HepG2 (cell line): Measurements from ENCODE around the gene NR5A2. TPM values are rescaled to one million over a fixed set of nuclear protein-coding genes. Genes with fewer than 3 reads are reported as not detected.

Experiments used
- ATAC-seq: fragments of 200-7000 bp; cut with Tn5 transposase; 3 replicates; pipeline ENCODE4 v1.9.1; 2020; ENCODE audit warnings: mild to moderate bottlenecking, moderate library complexity
- BruUV-seq: library from RNA; stranded (reverse); fragments of 400-500 nt; replicated peaks from 2 replicates; lab custom pipeline; 2021; lab: Mats Ljungman, UMichigan
- CTCF ChIA-PET: fragments of 300-600 bp; formaldehyde crosslinking; extraction: SDS; loops from one replicate; lab custom pipeline; 2021; ENCODE audit warnings: low total read pairs, inconsistent platforms, low intra/inter-chr PET ratio; lab: Yijun Ruan, JAX
- POLR2A ChIA-PET: fragments of 350-600 bp; sonication (Branson Sonifier 250); formaldehyde crosslinking; loops from one replicate; lab custom pipeline; 2020; ENCODE audit warnings: antibody characterized with exemption, inconsistent platforms; lab: Yijun Ruan, JAX
- DNase-seq: peaks from one replicate; pipeline ENCODE4 v3.0.0-alpha.2; 2015; ENCODE audit warnings: low spot score
- FAIRE-seq: peaks from 3 replicates; lab custom pipeline; 2011; peaks lifted over from hg19 to GRCh38; lab: Jason Lieb, UNC
- H2AFZ ChIP-seq: one replicate; pipeline ENCODE4 v1.6.1; 2011; ENCODE audit warnings: low read length, inconsistent platforms
- H3K27ac ChIP-seq: fragments of 300-600 bp; 3 replicates; pipeline ENCODE4 v1.8.0; 2011; ENCODE audit warnings: mixed run types, mild to moderate bottlenecking, mixed read lengths, low read length, inconsistent platforms; ENCODE audit not compliant: insufficient read depth; ENCODE audit errors: extremely low read length
- H3K27me3 ChIP-seq, 2 experiments: fragments of 200-600 bp in 1 of 2; 2 replicates in 1 of 2; 3 replicates in 1 of 2; pipeline versions ENCODE4 v1.6.0 to v1.8.0; 2011; ENCODE audit warnings: low read length in 2 of 2, mild to moderate bottlenecking in 2 of 2, moderate library complexity in 2 of 2, inconsistent platforms in 1 of 2; ENCODE audit not compliant: insufficient read depth in 2 of 2, control insufficient read depth in 1 of 2
- H3K36me3 ChIP-seq, 2 experiments: fragments of 200-600 bp in 1 of 2; replicated peaks in 1 of 2; 2 replicates in 1 of 2; 3 replicates in 1 of 2; pipeline versions ENCODE4 v1.5.1 to v1.8.0; 2011; ENCODE audit warnings: low read length in 2 of 2, inconsistent platforms in 1 of 2; ENCODE audit not compliant: insufficient read depth in 2 of 2, control insufficient read depth in 1 of 2
- H3K4me1 ChIP-seq: 2 replicates; pipeline ENCODE4 v1.5.1; 2012; ENCODE audit warnings: low read length, inconsistent platforms; ENCODE audit not compliant: insufficient read depth
- H3K4me2 ChIP-seq: 2 replicates; pipeline ENCODE4 v1.6.0; 2011; ENCODE audit warnings: low read depth, low read length, inconsistent platforms
- H3K4me3 ChIP-seq, 3 experiments: fragments of 200-600 bp in 1 of 3; sonication (generic), shearing (Covaris generic) in 1 of 3; replicated peaks in 1 of 3; 2 replicates each; pipeline ENCODE4 v1.5.1; 2011 to 2016; ENCODE audit warnings: low read length in 3 of 3, inconsistent platforms in 2 of 3, low read depth in 2 of 3, mild to moderate bottlenecking in 2 of 3, control low read depth in 1 of 3, mixed read lengths in 1 of 3; ENCODE audit not compliant: insufficient read depth in 1 of 3
- H3K79me2 ChIP-seq: one replicate; pipeline ENCODE4 v1.6.1; 2011; ENCODE audit warnings: low read length, inconsistent platforms; ENCODE audit not compliant: insufficient read depth
- H3K9ac ChIP-seq: 2 replicates; pipeline ENCODE4 v1.6.0; 2011; ENCODE audit warnings: mild to moderate bottlenecking, low read depth, low read length, inconsistent platforms; ENCODE audit not compliant: insufficient read depth
- H3K9me3 ChIP-seq: 2 replicates; pipeline ENCODE4 v1.5.1; 2012; ENCODE audit warnings: mild to moderate bottlenecking, low read length
- H4K20me1 ChIP-seq: 2 replicates; pipeline ENCODE4 v1.6.0; 2011; ENCODE audit warnings: inconsistent platforms, mild to moderate bottlenecking, low read length, moderate library complexity; ENCODE audit not compliant: insufficient read depth
- DDIT3 ChIP-seq: sonication (generic); formaldehyde crosslinking; IDR thresholded peaks from 2 replicates; pipeline ENCODE4 v1.4.0; 2020; ENCODE audit warnings: mild to moderate bottlenecking, missing genetic modification reagents
- FOXC1 ChIP-seq: sonication (generic); formaldehyde crosslinking; IDR thresholded peaks from 2 replicates; pipeline ENCODE4 v1.8.0; 2022; ENCODE audit warnings: mild to moderate bottlenecking, missing genetic modification reagents, borderline replicate concordance
- RBM39 ChIP-seq: fragments of 200-400 bp; formaldehyde crosslinking; IDR thresholded peaks from one replicate; pipeline ENCODE4 v1.6.1; 2018; ENCODE audit warnings: antibody characterized with exemption, mild to moderate bottlenecking, low read depth, low read length; ENCODE audit not compliant: poor library complexity, severe bottlenecking
- ZBTB40 ChIP-seq, 2 experiments: fragments of 450-650 bp in 1 of 2; sonication (generic) in 1 of 2; formaldehyde crosslinking in 1 of 2; IDR thresholded peaks; 2 replicates each; pipeline versions ENCODE4 v1.6.1 to v1.8.0; 2016 to 2022; ENCODE audit warnings: antibody characterized with exemption in 1 of 2, mild to moderate bottlenecking in 1 of 2, missing genetic modification reagents in 1 of 2
- ZFP82 ChIP-seq: sonication (generic); formaldehyde crosslinking; IDR thresholded peaks from 2 replicates; pipeline ENCODE4 v1.5.1; 2020; ENCODE audit warnings: mild to moderate bottlenecking, missing genetic modification reagents, borderline replicate concordance
- ZNF224 ChIP-seq: sonication (generic); formaldehyde crosslinking; IDR thresholded peaks from 2 replicates; pipeline ENCODE4 v1.5.0; 2020; ENCODE audit warnings: mild to moderate bottlenecking, missing genetic modification reagents
- WGBS: methylation state at CpG from one replicate; pipeline ENCODE4 v1.1.6; 2017; ENCODE audit warnings: low lambda C conversion rate; 5-methylcytosine and 5-hydroxymethylcytosine counted together
- in situ Hi-C: cut with HindIII; loops from 2 replicates; pipeline ENCODE4 v1.10.0; 2017; ENCODE audit warnings: low pct_unique_long_range_greater_than_20kb; ENCODE audit not compliant: extremely low pct_ligation_motif_present
- intact Hi-C: fragments of 100-400 bp; cut with micrococcal nuclease; formaldehyde crosslinking; loops from one replicate; pipeline ENCODE4 v1.10.0; 2022; ENCODE audit not compliant: unreplicated experiment
- polyA plus RNA-seq, 8 experiments: library from polyadenylated mRNA; depleted of rRNA in 3 of 8; stranded (reverse) in 7 of 8; unstranded in 1 of 8; fragments of >200 nt; fragmentation: Illumina TruSeq in 4 of 8; extraction: Trizol in 4 of 8; gene quantifications; 2 replicates each; pipeline versions ENCODE4 v1.2.1 to v1.2.3, GENCODE V29; 2011 to 2016; ENCODE audit warnings: low read depth in 4 of 8, missing spikeins in 1 of 8, mixed read lengths in 1 of 8; ENCODE audit not compliant: insufficient read depth in 1 of 8
- total RNA-seq, 5 experiments: library from RNA; depleted of rRNA; stranded (reverse); fragments of >200 nt; fragmentation: Illumina TruSeq; extraction: Trizol; gene quantifications; 2 replicates each; pipeline ENCODE4 v1.2.3, GENCODE V29; 2016; ENCODE audit warnings: low read depth in 1 of 5

NR5A2 gene
- total and polyA plus RNA-seq, 2 of the 13 experiments (the other 11 are each of a cell fraction or from before 2014, with no cell fraction given): 0.24 to 2.8 TPM

- TF ChIP-seq FOXC1 (CRISPR knock-in tag): no peak
These were observed 155.2 kb downstream of the NR5A2 start (continued) for GRCh38 chr1:200182701-200183100.

- H3K27me3 ChIP-seq: no peaks in the 10 kb centered on the region
- DNase-seq (no peak), ATAC-seq (no peak), FAIRE-seq (no peak)
- intact Hi-C loops (no loop called here), in situ Hi-C loops (no loop called here)
- no peak overlapping the region for H2AFZ ChIP-seq
- no peak overlapping the region for H3K4me2 ChIP-seq
- H3K4me1 ChIP-seq: no peaks in the 10 kb centered on the region
- whole genome bisulfite sequencing: 0% methylated on average over 2 of the region's 2 CpGs
- BruUV-seq: no TSS peak
- POLR2A ChIA-PET: no interaction called here
- CTCF ChIA-PET: no interaction called here
- TF ChIP-seq DDIT3 (CRISPR knock-in tag) (no peak), ZFP82 (no peak), RBM39 (no peak), ZNF224 (CRISPR knock-in tag) (no peak), ZBTB40 (IDR thresholded peaks at IDR 0.05) (no peak), ZBTB40 (CRISPR knock-in tag; IDR thresholded peaks at IDR 0.05) (no peak)
- H3K27ac ChIP-seq: no peak overlapping the region
- no peaks in the 10 kb centered on the region for H4K20me1 ChIP-seq
- H3K79me2 ChIP-seq: no peaks in the 10 kb centered on the region
- no peak overlapping the region for H3K4me3 ChIP-seq
- H3K9me3 ChIP-seq: no peaks in the 10 kb centered on the region
- no peaks in the 10 kb centered on the region for H3K36me3 ChIP-seq
- H3K9ac ChIP-seq: no peak overlapping the region
These were observed 156.1 kb downstream of the NR5A2 start for GRCh38 chr1:200183637-200184036.
